Spleen (tissue), 11 donors: Measurements from ENCODE around the gene OS9. TPM values are rescaled to one million over a fixed set of nuclear protein-coding genes. Genes with fewer than 3 reads are reported as not detected.

Source experiments
- DNase-seq: peaks from one replicate; pipeline ENCODE4 v3.0.0-alpha.2; 2020
- H3K27ac ChIP-seq, 8 donors: fragments of 200-600 bp; sonication (generic) in 7 of 8; 1 replicate in 4 of 8; 2 replicates in 4 of 8; pipeline versions ENCODE4 v1.5.0 to v1.8.0; 2016 to 2021; ENCODE audit warnings: inconsistent platforms in 4 of 8, mild to moderate bottlenecking in 4 of 8, moderate library complexity in 1 of 8
- H3K27me3 ChIP-seq, 7 donors: fragments of 200-600 bp; sonication (generic) in 6 of 7; replicated peaks in 1 of 7; 1 replicate in 4 of 7; 2 replicates in 3 of 7; pipeline versions ENCODE4 v1.5.0 to v1.8.0; 2016 to 2021; ENCODE audit warnings: inconsistent platforms in 3 of 7, mild to moderate bottlenecking in 1 of 7
- H3K36me3 ChIP-seq, 6 donors: fragments of 200-600 bp; sonication (generic) in 5 of 6; 1 replicate in 4 of 6; 2 replicates in 2 of 6; pipeline versions ENCODE4 v1.5.0 to v1.8.0; 2016 to 2021; ENCODE audit warnings: inconsistent platforms in 2 of 6
- H3K4me1 ChIP-seq, 6 donors: fragments of 200-600 bp; sonication (generic) in 5 of 6; 1 replicate in 3 of 6; 2 replicates in 3 of 6; pipeline versions ENCODE4 v1.5.0 to v1.8.0; 2016 to 2021; ENCODE audit warnings: inconsistent platforms in 3 of 6
- H3K4me3 ChIP-seq, 8 donors: fragments of 200-600 bp; sonication (generic) in 7 of 8; 1 replicate in 4 of 8; 2 replicates in 4 of 8; pipeline versions ENCODE4 v1.5.0 to v1.8.0; 2016 to 2021; ENCODE audit warnings: inconsistent platforms in 4 of 8, mild to moderate bottlenecking in 4 of 8, moderate library complexity in 2 of 8
- H3K9me3 ChIP-seq, 8 donors: fragments of 200-600 bp; sonication (generic) in 7 of 8; 1 replicate in 4 of 8; 2 replicates in 4 of 8; pipeline versions ENCODE4 v1.5.0 to v1.8.0; 2016 to 2021; ENCODE audit warnings: inconsistent platforms in 4 of 8
- CTCF ChIP-seq, 11 experiments: fragments of 200-600 bp in 7 of 11; fragments of 450-650 bp in 4 of 11; sonication (generic) in 4 of 11; IDR thresholded peaks in 8 of 11; conservative IDR thresholded peaks in 3 of 11; 1 replicate in 7 of 11; 2 replicates in 4 of 11; pipeline versions ENCODE4 v1.4.0 to v1.8.0; 2016 to 2021; ENCODE audit warnings: antibody characterized with exemption in 11 of 11, inconsistent platforms in 4 of 11, mild to moderate bottlenecking in 1 of 11
- POLR2A ChIP-seq, 3 donors: fragments of 450-650 bp; IDR thresholded peaks; one replicate each; pipeline ENCODE4 v1.5.1; 2017; ENCODE audit warnings: antibody characterized with exemption in 3 of 3, mild to moderate bottlenecking in 1 of 3
- POLR2AphosphoS5 ChIP-seq, 3 donors: sonication (generic); formaldehyde crosslinking; IDR thresholded peaks; one replicate each; pipeline ENCODE4 v1.5.1; 2017; ENCODE audit warnings: antibody characterized with exemption in 3 of 3
- WGBS, 5 donors: extraction: QIAGEN DNeasy Blood & Tissue Kit in 3 of 5; methylation state at CpG; one replicate each; pipeline versions ENCODE4 v1.1.5 to v1.1.7; 2013 to 2018; 5-methylcytosine and 5-hydroxymethylcytosine counted together
- intact Hi-C: fragments of 100-400 bp; cut with DNase I; formaldehyde crosslinking; loops from one replicate; pipeline ENCODE4 v1.15.0; 2023; ENCODE audit warnings: low total_unique reads
- polyA plus RNA-seq, 3 donors: library from polyadenylated mRNA; stranded (reverse); fragments of 200-250 nt; gene quantifications; one replicate each; pipeline ENCODE4 v1.2.1, GENCODE V29; 2013
- total RNA-seq, 7 donors: library from RNA; depleted of rRNA in 3 of 7; stranded (reverse); fragments of >200 nt in 3 of 7; fragmentation: NEBNext Ultra II Directional in 4 of 7; extraction: Animal tissue kit (Norgen Biotek cat#: 25700) in 4 of 7; gene quantifications; one replicate each; pipeline versions ENCODE4 v1.1.0 to v1.2.1, GENCODE V29; 2016 to 2021
- donor health status: healthy with polysubstance abuse.
- donor health status: DM: no; HTN: no; CAD: no; lungs with moderate emphysema.
- donor health status: DM: no; HTN: no; CAD: no.
- donor health status: Bipolar disorder and iron deficiency.
- donor health status: healthy.
- donor health status: DM: no; HTN: no; CAD: no.
- donor health status: DM: yes; HTN: yes; CAD: no.

The OS9 gene
- total and polyA plus RNA-seq, 10 donors, result 94.9 to 323 (median 253) TPM

GRCh38 chr12:57763881-57764661 is 70.1 kb downstream of the OS9 start:
- Histone ChIP-seq H3K9me3 (no peaks in the 10 kb centered on the region), H3K4me1 (peaks cover 21 to 42% (median 29%) of the 10 kb centered on the region in 6 donors), H3K27me3 (peaks cover 7 to 45% (median 36%) of the 10 kb centered on the region in 7 donors), H3K36me3 (peaks cover 0 to 12% (median 4%) of the 10 kb centered on the region in 6 donors), H3K27ac (no peak overlapping the region), H3K4me3 (peak overlapping the region in 1 of 8 donors; percentile 76)
- intact Hi-C loops, result no loop called here
- no peak for TF ChIP-seq POLR2A (IDR thresholded peaks at IDR 0.05)
- TF ChIP-seq POLR2AphosphoS5 (IDR thresholded peaks at IDR 0.05), result no peak
- no peak for TF ChIP-seq CTCF (IDR thresholded peaks at IDR 0.05 in 8 of 11, conservative IDR thresholded peaks at IDR 0.05 in 3 of 11)
- no peak for DNase-seq
- 73 to 83% (median 78%) methylated on average over 6 of the region's 6 CpGs for WGBS, 5 donors

GRCh38 chr12:57764662-57765002 is 70.7 kb downstream of the OS9 start:
- H3K27me3 ChIP-seq, result peaks cover 7 to 45% (median 36%) of the 10 kb centered on the region in 7 donors
- peaks cover 21 to 37% (median 29%) of the 10 kb centered on the region in 6 donors for H3K4me1 ChIP-seq
- TF ChIP-seq POLR2A (IDR thresholded peaks at IDR 0.05), result no peak
- TF ChIP-seq POLR2AphosphoS5 (IDR thresholded peaks at IDR 0.05), result no peak
- no peak for TF ChIP-seq CTCF (IDR thresholded peaks at IDR 0.05 in 8 of 11, conservative IDR thresholded peaks at IDR 0.05 in 3 of 11)
- intact Hi-C loops, result no loop called here
- peaks cover 0 to 15% (median 1%) of the 10 kb centered on the region in 6 donors for H3K36me3 ChIP-seq
- peak overlapping the region in 7 of 8 donors; percentile 45 to 76 (median 52) for H3K4me3 ChIP-seq
- no peaks in the 10 kb centered on the region for H3K9me3 ChIP-seq
- H3K27ac ChIP-seq, result no peak overlapping the region
- DNase-seq, result no peak
- WGBS, 5 donors, result 15 to 22% (median 20%) methylated on average over 15 to 17 of the region's 17 CpGs

DNA sequence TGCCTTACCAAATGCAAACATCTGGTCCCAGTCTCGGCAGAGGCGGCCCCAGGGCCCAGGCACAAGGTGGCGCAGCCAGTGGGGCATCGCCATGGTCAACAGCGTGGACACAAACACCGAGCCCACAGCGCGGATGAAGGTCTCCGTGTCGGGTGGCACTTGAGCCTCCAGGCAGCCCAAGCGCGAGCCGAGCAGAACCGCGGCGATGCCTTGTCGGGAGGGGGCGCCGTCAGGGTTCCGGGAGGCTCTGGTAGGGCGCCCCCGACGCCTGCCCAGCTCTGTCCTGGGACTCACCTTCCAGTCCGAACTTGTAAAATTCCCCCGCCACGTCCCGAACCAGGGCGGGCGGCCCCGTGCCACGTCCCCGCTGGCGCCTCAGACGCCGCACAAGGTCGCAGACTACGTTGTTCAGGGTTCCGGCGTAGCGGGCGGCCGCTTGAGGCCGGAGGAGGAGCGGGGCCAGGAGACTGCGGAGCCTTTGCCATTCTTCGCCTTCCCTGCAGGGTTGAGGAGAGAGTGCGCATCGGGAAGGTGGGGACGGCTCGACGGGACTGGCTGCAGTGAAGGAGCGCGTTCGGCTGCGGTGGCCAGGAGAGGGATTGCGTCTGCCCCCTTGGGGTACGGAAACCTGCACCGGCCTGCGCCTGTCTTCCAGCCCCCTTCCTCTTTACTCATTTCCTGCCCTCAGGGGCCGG is 71.2 kb downstream of the OS9 start:
- TF ChIP-seq CTCF (IDR thresholded peaks at IDR 0.05 in 8 of 11, conservative IDR thresholded peaks at IDR 0.05 in 3 of 11) (peak in 4 of 11 experiments; percentile 25 to 49 (median 47)), POLR2A (IDR thresholded peaks at IDR 0.05) (no peak), POLR2AphosphoS5 (IDR thresholded peaks at IDR 0.05) (peak in 1 of 3 donors; percentile 54)

More for the DNA sequence above, 71.2 kb downstream of the OS9 start:
- peak; percentile 88 for DNase-seq
- Histone ChIP-seq H3K4me1 (peaks cover 21 to 36% (median 29%) of the 10 kb centered on the region in 6 donors), H3K9me3 (no peaks in the 10 kb centered on the region), H3K4me3 (peak overlapping the region; percentile 12 to 76 (median 50)), H3K36me3 (peaks cover 0 to 20% (median 1%) of the 10 kb centered on the region in 6 donors), H3K27me3 (peaks cover 7 to 45% (median 36%) of the 10 kb centered on the region in 7 donors), H3K27ac (no peak overlapping the region)
- 1 to 2% (median 1%) methylated on average over 49 to 60 of the region's 60 CpGs for WGBS, 5 donors
- intact Hi-C loops, result no loop called here
